Measurements from ENCODE around the gene OCEL1.

The OCEL1 gene

DNA sequence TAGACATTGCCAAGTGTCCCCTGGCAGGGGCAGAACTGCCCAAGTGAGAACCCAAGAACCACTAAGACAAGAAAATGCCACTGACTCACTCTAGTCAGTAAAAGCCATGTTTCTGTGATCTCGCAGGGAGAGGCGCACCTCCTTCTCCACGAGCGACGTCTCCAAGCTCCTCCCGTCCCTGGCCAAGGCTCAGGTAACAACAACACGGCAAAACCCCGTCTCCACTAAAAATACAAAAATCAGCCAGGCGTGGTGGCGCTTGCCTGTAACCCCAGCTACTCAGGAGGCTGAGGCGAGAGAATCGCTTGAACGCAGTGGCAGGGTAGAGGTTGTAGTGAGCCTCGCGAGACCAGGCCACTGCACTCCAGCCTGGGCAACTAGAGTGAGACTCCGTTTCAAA, 28.4 kb upstream of the OCEL1 start:
- Histone ChIP-seq H3K36me3 (ENCODE audit: control insufficient read depth in 2 of 2, insufficient read depth in 1 of 2, low read length in 2 of 2) (peaks cover 4 to 57% of the 10 kb centered on the region in 2 experiments; a peak in 2 of 3 replicates), H3K27ac (ENCODE audit: extremely low read depth, low read depth, low read length) (no peak overlapping the region), H3K4me1 (ENCODE audit: control insufficient read depth, insufficient read depth, low read length) (no peaks in the 10 kb centered on the region), H3K4me3 (ENCODE audit: low read depth, low read length) (no peak overlapping the region), H3K9me3 (ENCODE audit: control insufficient read depth, insufficient read depth, low read depth, low read length) (no peaks in the 10 kb centered on the region)
- POLR2A ChIA-PET, result no interaction called here
- TF ChIP-seq, protein P1, sequence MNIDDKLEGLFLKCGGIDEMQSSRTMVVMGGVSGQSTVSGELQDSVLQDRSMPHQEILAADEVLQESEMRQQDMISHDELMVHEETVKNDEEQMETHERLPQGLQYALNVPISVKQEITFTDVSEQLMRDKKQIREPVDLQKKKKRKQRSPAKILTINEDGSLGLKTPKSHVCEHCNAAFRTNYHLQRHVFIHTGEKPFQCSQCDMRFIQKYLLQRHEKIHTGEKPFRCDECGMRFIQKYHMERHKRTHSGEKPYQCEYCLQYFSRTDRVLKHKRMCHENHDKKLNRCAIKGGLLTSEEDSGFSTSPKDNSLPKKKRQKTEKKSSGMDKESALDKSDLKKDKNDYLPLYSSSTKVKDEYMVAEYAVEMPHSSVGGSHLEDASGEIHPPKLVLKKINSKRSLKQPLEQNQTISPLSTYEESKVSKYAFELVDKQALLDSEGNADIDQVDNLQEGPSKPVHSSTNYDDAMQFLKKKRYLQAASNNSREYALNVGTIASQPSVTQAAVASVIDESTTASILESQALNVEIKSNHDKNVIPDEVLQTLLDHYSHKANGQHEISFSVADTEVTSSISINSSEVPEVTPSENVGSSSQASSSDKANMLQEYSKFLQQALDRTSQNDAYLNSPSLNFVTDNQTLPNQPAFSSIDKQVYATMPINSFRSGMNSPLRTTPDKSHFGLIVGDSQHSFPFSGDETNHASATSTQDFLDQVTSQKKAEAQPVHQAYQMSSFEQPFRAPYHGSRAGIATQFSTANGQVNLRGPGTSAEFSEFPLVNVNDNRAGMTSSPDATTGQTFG (tag by site-specific recombination; IDR thresholded peaks at IDR 0.05; ENCODE audit: borderline replicate concordance), result no peak
- TF ChIP-seq KLF8 (tag by site-specific recombination; IDR thresholded peaks at IDR 0.05) (no peak), ZNF146 (tag by site-specific recombination; IDR thresholded peaks at IDR 0.05) (no peak), ZNF394 (tag by site-specific recombination; IDR thresholded peaks at IDR 0.05; ENCODE audit: borderline replicate concordance) (no peak), PRDM1 (tag by site-specific recombination; IDR thresholded peaks at IDR 0.05) (no peak), ZNF677 (tag by site-specific recombination; IDR thresholded peaks at IDR 0.05) (no peak), ZNF391 (tag by site-specific recombination; IDR thresholded peaks at IDR 0.05; ENCODE audit: borderline replicate concordance, low read depth) (no peak), HOXD13 (CRISPR knock-in tag; IDR thresholded peaks at IDR 0.05; ENCODE audit: borderline replicate concordance) (no peak), ZNF140 (tag by site-specific recombination; IDR thresholded peaks at IDR 0.05) (no peak), ZNF785 (tag by site-specific recombination; IDR thresholded peaks at IDR 0.05) (no peak), SCRT2 (tag by site-specific recombination; IDR thresholded peaks at IDR 0.05) (no peak), ZXDB (tag by site-specific recombination; IDR thresholded peaks at IDR 0.05) (no peak), ZNF529 (tag by site-specific recombination; IDR thresholded peaks at IDR 0.05; ENCODE audit: insufficient replicate concordance) (no peak), ZNF23 (tag by site-specific recombination; IDR thresholded peaks at IDR 0.05; ENCODE audit: borderline replicate concordance) (no peak)
- TF ChIP-seq, protein P2, sequence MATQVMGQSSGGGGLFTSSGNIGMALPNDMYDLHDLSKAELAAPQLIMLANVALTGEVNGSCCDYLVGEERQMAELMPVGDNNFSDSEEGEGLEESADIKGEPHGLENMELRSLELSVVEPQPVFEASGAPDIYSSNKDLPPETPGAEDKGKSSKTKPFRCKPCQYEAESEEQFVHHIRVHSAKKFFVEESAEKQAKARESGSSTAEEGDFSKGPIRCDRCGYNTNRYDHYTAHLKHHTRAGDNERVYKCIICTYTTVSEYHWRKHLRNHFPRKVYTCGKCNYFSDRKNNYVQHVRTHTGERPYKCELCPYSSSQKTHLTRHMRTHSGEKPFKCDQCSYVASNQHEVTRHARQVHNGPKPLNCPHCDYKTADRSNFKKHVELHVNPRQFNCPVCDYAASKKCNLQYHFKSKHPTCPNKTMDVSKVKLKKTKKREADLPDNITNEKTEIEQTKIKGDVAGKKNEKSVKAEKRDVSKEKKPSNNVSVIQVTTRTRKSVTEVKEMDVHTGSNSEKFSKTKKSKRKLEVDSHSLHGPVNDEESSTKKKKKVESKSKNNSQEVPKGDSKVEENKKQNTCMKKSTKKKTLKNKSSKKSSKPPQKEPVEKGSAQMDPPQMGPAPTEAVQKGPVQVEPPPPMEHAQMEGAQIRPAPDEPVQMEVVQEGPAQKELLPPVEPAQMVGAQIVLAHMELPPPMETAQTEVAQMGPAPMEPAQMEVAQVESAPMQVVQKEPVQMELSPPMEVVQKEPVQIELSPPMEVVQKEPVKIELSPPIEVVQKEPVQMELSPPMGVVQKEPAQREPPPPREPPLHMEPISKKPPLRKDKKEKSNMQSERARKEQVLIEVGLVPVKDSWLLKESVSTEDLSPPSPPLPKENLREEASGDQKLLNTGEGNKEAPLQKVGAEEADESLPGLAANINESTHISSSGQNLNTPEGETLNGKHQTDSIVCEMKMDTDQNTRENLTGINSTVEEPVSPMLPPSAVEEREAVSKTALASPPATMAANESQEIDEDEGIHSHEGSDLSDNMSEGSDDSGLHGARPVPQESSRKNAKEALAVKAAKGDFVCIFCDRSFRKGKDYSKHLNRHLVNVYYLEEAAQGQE (tag by site-specific recombination; IDR thresholded peaks at IDR 0.05), result no peak
- TF ChIP-seq, protein P3, sequence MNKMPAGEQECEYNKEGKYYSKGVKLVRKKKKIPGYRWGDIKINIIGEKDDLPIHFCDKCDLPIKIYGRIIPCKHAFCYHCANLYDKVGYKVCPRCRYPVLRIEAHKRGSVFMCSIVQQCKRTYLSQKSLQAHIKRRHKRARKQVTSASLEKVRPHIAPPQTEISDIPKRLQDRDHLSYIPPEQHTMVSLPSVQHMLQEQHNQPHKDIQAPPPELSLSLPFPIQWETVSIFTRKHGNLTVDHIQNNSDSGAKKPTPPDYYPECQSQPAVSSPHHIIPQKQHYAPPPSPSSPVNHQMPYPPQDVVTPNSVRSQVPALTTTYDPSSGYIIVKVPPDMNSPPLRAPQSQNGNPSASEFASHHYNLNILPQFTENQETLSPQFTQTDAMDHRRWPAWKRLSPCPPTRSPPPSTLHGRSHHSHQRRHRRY (tag by site-specific recombination; IDR thresholded peaks at IDR 0.05), result no peak
- TF ChIP-seq, protein P4, sequence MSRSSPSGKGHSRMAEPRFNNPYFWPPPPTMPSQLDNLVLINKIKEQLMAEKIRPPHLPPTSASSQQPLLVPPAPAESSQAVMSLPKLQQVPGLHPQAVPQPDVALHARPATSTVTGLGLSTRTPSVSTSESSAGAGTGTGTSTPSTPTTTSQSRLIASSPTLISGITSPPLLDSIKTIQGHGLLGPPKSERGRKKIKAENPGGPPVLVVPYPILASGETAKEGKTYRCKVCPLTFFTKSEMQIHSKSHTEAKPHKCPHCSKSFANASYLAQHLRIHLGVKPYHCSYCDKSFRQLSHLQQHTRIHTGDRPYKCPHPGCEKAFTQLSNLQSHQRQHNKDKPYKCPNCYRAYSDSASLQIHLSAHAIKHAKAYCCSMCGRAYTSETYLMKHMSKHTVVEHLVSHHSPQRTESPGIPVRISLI (tag by site-specific recombination; IDR thresholded peaks at IDR 0.05), result no peak
- TF ChIP-seq, protein P5, sequence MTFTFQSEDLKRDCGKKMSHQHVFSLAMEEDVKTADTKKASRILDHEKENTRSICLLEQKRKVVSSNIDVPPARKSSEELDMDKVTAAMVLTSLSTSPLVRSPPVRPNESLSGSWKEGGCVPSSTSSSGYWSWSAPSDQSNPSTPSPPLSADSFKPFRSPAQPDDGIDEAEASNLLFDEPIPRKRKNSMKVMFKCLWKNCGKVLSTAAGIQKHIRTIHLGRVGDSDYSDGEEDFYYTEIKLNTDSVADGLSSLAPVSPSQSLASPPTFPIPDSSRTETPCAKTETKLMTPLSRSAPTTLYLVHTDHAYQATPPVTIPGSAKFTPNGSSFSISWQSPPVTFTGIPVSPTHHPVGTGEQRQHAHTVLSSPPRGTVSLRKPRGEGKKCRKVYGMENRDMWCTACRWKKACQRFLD (tag by site-specific recombination; IDR thresholded peaks at IDR 0.05), result no peak
- CTCF ChIA-PET, result no interaction called here

Measured in HEK293 (cell line).